GM12865 (cell line): Measurements from ENCODE around the gene CDC14A.
"Not testable (repeated sequence)": the region's sequence is repeated elsewhere in the genome, so short reads cannot be mapped to it uniquely, and the experiment has no call there.

ENCODE experiments used
- DNase-seq: peaks from one replicate; pipeline ENCODE4 v3.0.0; 2010; ENCODE audit warnings: low read depth
- H3K4me3 ChIP-seq: 2 replicates; pipeline ENCODE4 v1.5.1; 2011; ENCODE audit warnings: mild to moderate bottlenecking, low read depth, low read length, control low read depth
- CTCF ChIP-seq: IDR thresholded peaks from 2 replicates; pipeline ENCODE4 v1.5.1; 2011; ENCODE audit warnings: low read length, control low read depth, low read depth, inconsistent platforms; ENCODE audit not compliant: insufficient read depth; ENCODE audit errors: missing control alignments

The CDC14A gene

GRCh38 chr1:100335436-100335835 is 16.9 kb upstream of the CDC14A start:
- no peak for TF ChIP-seq CTCF
- H3K4me3 ChIP-seq = no peak overlapping the region
- no peak for DNase-seq

- H3K4me3 ChIP-seq, DNase-seq: not testable (repeated sequence)
Measured at GRCh38 chr1:100337878-100338277, 14.4 kb upstream of the CDC14A start.

GRCh38 chr1:100339735-100340134 is 12.6 kb upstream of the CDC14A start:
- not testable (repeated sequence) for DNase-seq, H3K4me3 ChIP-seq

GRCh38 chr1:100340494-100340893 is 11.8 kb upstream of the CDC14A start:
- DNase-seq = no peak
- no peak for TF ChIP-seq CTCF
- no peak overlapping the region for H3K4me3 ChIP-seq

GRCh38 chr1:100342348-100342747 is 10.0 kb upstream of the CDC14A start:
- H3K4me3 ChIP-seq = no peak overlapping the region
- DNase-seq = no peak
- TF ChIP-seq CTCF = no peak

GRCh38 chr1:100343897-100344296 is 8.4 kb upstream of the CDC14A start:
- no peak for DNase-seq
- no peak overlapping the region for H3K4me3 ChIP-seq
- no peak for TF ChIP-seq CTCF

GRCh38 chr1:100344774-100345173 is 7.5 kb upstream of the CDC14A start:
- no peak for DNase-seq
- no peak for TF ChIP-seq CTCF
- H3K4me3 ChIP-seq = no peak overlapping the region

GRCh38 chr1:100346387-100346786 is 5.9 kb upstream of the CDC14A start:
- no peak overlapping the region for H3K4me3 ChIP-seq
- TF ChIP-seq CTCF = no peak
- no peak for DNase-seq
